ENCODE data around the gene TPP2. TPM values are rescaled to one million over a fixed set of nuclear protein-coding genes. Genes with fewer than 3 reads are reported as not detected.

TPP2 gene
- total RNA-seq, 4 donors from 2014 or later: 77.3 to 229 (median 99.1) TPM

GRCh38 chr13:102726430-102726829 is 129.6 kb downstream of the TPP2 start:
- Histone ChIP-seq H3K4me1 (peaks cover 17 to 19% of the 10 kb centered on the region in 2 donors), H3K27me3 (no peaks in the 10 kb centered on the region), H3K27ac (no peak overlapping the region), H3K4me3 (replicated peaks in 1 of 3) (no peak overlapping the region), H3K9me3 (no peaks in the 10 kb centered on the region), H3K36me3 (no peaks in the 10 kb centered on the region)
- TF ChIP-seq POLR2A (IDR thresholded peaks at IDR 0.05) (no peak), CTCF (IDR thresholded peaks at IDR 0.05) (no peak)
- 76 to 82% methylated on average over 2 of the region's 2 CpGs for WGBS, 2 donors
- intact Hi-C loops (cut with DNase I): loop anchor here (10.0 kb wide), 1 partner anchor 142 kb away; no protein-coding TSS in a partner anchor
- no peak for DNase-seq

Other genes starting within 250 kb of the TPP2 start
- gene FGF14, start 194.9 kb upstream of the TPP2 start, total RNA-seq: 1 to 10 TPM in 1 of 4 donors, under 1 TPM in 3; 0.04 to 1.4 (median 0.38) TPM
- gene METTL21C, start 98.1 kb downstream of the TPP2 start, total RNA-seq: not detected
- gene TEX30, start 176.8 kb downstream of the TPP2 start, total RNA-seq: 10 to 100 TPM in 2 of 4 donors, 1 to 10 TPM in 2; 5.8 to 17.7 (median 8.9) TPM
- 10 to 100 TPM in 1 of 4 donors, 1 to 10 TPM in 3; 2.8 to 10.2 (median 3.5) TPM for gene POGLUT2, start 202.0 kb downstream of the TPP2 start, total RNA-seq
- 10 to 100 TPM; 16.5 to 27.2 (median 25.5) TPM for gene BIVM, start 202.1 kb downstream of the TPP2 start, total RNA-seq
- 100 to 1,000 TPM in 2 of 4 donors, 10 to 100 TPM in 2; 57.2 to 119 (median 102) TPM for gene ERCC5, start 249.0 kb downstream of the TPP2 start, total RNA-seq

All from thyroid gland (tissue), 4 donors.